NCI-H526 treated with DMSO at 0.1 percent for 48 hours (cell line): ENCODE measurements around the gene DTNB.

Experiments
- DNase-seq: peaks from one replicate; lab custom pipeline; 2025; lab: John Stamatoyannopoulos, UW

Gene DTNB

DNA sequence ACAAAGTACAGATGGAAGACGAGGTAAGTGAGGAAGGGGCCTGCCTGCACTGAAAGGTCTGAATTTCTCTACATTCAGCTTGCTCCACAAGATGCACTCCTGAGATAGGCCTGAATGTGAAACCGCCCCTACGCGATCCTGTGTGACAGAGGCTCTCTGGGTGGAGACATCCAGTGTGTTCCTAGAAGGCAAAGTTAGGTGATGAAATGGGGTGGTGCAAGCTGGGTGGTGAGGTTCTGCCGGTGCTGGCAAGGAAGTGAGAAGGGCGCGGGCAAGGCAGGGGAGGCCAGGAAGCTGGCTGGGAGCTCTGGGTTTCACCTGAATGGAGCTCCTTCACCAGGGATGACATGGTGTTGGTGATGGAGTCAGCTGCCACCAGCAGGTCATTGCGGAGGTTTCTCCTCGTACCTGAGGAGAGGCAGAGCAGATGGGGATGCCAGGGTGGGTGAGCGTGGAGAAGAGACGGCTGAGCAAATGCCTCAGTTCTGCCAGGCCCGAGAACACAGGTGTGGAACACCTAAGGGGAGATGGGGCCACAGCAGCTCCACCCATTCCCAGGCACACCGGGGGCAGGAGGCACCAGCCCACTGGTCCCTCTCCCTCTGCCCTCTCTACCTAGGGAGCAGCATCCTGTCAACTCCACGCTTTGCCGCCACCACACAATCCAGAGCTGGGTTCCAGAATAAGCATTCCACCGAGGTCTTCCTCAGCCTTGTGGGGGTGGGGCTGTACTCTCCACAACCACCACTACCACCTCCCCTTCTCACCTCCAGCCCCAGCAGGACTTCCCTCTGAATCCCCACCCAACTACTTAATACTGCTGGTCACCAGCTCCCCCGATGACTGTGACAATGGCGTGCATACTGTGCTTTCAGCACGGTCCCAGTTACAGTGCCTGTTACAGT, 286.2 kb downstream of the DTNB start:
- no peak for DNase-seq

DNA sequence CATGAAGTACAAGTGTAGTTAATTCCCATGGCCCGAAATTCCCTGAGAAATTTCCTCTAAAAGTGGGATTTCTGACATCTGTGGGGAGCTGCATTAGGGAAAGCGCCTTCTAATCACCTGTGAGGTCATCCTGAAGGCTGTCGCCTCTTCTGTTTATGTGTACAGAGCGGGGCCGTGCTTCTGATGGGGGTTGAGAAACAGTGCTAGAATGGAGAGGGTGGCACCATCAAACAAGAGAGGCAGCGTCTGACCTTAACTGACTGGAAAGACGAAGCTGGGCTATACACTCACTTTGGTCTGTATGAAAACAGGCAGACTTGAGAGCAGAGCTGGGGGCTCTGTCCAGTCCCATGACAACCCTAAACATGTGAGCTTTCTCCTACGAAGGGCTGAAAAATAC, 287.5 kb downstream of the DTNB start:
- DNase-seq = no peak

DNA sequence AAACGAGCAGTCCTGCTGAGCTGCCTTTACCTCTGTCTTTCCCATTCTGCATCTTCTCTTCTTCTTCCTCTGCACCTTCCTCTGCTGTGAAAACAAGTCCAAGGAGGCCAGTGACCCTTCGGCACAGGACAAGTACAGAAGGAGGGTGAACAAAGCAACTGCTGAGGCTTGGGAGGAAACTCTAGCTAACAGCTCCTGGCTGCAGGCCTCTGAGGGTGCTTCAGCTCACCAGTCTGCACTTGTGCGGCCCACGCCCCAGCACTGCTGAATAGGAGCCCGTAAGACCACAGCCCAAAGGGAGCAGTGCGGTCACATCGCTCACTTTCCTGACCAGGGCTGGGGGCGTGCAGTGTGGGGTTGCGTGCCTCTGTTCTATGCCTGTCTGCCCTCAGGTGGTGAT, 289.6 kb downstream of the DTNB start:
- DNase-seq = no peak

DNA sequence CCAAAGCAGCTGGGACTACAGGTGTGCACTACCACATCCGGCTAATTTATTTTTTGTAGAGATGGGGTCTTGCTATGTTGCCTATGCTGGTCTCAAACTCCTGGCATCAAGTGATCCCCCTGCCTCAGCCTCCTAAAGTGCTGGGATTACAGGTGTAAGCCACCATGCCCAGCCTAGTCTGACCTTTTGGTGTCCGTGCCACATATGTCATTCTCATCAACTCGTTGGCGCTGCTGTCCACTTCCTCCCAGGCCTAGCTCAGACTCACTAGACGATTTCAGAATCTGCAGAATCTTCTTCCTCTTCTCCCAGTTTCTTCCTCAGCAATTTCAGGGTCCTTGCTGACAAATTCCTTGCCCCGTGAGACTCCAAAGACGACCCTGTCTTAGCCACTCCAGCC, 291.9 kb downstream of the DTNB start:
- no peak for DNase-seq

DNA sequence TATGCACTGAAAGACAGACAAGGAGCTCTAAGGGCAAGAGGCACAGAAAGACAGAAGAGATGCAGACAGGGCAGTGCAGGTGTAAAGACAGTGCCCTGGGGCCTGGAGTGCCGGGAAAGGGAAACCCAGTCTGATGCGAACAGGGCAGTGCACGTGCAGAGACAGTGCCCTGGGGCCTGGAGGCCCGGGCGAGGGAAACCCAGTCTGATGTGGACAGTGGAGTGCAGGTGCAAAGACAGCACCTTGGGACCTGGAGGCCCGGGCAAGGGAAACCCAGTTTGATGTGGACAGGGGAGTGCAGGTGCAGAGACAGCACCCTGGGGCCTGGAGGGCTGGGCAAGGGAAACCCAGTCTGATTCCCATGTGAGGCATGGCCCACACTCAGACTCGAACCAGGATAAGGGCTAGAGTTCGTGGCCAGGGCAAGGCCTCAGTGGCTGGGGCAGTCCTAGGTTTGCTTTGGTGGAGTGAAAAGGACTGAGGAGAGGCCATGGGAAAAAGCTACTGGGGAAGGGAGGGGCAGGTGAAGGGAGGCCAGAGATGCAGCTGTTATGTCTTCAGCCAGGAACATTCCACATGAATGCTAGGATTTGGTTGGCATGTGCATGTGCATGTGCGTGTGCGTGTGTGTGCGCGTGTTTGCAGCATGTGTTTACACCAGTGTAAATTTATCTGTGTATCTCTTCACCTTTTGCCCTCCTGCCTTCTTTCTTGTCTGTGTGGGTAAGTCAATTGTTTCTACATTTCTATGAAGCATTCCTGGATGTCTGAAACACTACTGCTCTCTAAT, 292.6 kb downstream of the DTNB start:
- DNase-seq = no peak

DNA sequence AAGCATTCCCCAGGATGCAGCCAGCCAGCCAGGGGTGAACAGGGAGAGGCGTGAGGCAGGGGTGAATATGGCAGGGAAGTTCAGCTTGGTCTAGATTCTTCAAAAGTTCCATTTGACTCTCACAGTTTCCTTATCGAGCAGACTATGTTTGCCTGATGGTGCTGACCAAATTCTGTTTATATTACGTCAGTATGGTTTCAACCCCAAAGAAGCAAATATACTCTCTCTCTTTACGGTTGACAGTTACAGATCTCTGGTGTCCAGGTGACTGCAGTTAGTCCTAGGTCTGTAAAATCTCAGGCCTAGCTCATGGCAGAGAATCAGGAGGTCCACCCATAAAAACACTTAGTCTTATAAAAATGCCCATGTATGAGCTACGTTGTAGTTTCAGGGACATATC, 293.4 kb downstream of the DTNB start:
- no peak for DNase-seq

DNA sequence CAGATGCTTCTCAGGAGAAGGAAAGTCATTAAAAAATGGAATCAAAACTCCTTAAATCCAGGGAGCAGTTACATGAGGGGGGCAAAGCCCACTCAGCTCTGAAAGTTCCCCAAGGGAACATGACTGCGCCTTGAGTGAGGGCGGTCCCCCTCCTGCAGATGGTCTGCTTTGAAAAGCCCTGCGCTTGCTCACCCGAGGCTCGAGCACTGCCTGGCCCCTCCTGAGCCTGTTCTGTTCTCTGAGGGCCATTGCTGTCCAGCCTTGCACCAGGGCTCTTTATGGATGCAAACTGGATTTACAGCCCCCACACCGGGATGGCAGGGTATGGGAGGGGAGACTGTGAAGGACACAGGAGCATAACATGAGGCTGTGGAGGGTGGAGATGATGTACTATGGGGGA, 293.8 kb downstream of the DTNB start:
- DNase-seq = no peak

DNA sequence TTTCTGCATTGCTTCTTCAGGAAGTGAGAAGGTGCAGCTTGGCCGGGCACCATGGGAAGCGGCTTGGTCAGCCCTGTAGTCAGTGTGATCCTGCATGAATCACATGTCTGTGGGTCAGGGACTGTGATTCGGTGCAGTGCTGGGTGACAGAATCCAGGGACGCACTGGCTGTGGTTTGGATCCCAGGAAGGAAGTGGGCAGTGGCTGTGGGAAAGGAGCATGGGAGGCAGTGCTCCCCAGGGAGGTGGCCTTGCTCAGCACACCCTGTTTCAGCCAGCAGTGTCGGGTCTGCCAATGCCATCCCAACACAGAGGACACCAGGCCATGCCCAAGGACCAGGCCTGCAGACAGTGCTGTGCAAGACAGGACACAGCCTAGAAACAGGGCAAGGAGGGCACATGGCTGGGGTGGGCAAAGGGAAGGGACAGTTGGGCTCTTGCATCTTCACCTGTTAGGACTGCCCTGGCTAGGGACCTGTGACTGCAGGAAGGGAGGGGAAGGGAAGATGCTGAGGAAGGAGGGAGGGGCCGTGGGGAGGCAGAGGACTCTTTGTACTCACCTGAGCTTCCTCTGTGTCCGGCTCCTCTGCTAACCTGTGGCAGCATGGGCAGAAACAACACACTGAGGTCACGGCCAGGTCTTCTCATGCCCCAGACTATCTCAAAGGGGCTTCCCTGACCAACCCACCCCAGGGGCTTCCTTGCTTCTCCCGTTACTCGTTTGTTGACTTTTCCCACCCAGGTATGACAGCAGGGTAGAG, 294.5 kb downstream of the DTNB start:
- DNase-seq = no peak

DNA sequence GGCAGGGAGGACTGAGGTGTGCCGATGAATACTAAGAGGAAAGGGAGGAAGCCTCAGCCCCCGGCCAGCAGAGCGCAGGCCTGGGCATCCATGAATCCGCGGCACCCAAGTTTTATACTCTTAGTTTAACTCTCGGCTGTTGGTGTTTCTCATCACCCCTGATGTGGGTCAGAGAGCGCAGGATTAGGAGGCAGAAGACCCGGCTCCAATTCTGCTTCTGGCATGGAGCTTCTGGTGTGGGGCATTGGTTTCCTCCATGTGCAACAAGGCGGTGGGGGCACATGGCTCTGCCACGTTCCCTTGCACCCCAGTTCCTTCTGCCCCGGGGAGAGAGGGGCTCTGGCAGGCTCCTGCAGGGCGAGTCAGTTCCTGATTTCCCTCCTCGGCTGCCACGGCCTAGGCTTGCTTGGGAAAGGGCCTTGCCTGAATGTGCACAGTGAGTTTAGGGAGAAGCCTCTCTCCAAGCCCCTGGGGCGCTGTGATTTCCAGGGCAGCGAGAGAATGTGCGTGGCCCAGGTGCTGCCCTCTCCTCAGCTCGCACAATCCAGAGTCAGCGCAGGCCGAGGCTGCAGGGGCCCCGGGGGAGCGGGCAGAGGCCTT, 295.5 kb downstream of the DTNB start:
- DNase-seq = no peak

DNA sequence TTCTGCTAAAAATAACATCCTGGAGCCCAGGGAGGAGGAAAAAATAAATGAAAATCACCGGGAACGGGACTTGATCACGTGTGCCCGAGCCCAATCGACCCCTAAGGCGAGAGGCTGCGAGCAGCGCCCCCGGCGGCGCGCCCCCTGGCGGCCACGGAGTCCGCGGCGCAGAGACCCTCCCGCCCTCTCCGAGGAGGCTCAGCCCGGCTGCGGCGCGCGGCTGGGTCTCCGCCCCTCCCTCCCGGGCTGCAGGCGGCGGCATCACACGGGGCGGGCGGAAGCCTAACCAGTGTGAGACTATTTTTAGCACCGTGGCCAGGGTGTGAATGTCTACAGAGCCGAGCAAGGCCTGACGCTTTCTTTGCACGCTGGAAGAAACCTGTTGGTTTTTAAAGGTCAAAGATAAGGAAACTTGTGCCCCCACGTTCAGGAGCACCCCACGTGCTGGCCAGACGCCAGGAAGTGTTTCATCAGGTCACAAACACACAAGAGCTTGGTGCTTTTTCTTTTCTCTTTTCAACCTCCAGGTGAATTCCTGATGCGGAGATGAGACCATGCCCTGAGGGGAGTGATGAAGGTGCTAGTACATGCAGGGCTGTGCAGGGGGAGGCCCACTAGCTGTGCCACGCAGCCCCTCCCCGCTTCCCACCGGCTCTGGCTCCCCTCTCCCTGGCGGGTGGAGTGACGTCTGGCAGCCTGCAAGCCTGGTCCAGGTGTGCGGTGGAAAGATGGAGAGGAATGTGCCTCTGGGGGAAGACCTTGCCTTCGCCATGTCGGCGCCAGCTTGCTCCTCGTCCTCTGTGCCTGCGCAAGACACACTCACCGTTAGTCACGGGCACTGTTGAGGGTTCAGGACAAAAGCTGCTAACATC, 296.4 kb downstream of the DTNB start:
- DNase-seq = peak; percentile 81

DNA sequence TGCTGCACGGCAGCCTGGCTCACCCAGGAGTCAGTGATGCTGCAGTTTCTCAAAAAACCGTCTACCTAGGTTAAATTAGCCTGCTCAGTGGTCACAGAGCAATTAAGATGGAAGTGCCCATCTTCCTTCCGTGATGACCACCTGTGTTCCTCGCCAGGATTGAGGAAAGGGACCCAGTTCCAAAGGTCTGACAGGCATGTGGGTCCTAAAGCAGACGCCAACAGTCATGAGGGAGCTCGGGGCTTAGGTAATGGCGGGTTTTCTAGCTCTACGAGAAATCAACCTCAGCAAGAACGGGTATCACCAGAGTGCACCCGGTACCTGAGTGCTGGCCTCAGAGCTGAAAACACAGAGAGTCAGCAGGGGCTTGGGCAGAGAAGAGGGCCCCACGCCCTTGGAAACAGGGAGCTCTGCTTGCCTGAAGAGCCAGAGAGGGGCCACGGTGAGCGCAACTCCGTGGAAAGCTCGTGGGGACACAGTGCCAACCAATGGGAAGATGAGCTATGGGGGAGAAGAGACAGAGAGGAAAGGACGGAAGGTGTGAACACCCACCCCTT, 297.3 kb downstream of the DTNB start:
- DNase-seq = no peak

DNA sequence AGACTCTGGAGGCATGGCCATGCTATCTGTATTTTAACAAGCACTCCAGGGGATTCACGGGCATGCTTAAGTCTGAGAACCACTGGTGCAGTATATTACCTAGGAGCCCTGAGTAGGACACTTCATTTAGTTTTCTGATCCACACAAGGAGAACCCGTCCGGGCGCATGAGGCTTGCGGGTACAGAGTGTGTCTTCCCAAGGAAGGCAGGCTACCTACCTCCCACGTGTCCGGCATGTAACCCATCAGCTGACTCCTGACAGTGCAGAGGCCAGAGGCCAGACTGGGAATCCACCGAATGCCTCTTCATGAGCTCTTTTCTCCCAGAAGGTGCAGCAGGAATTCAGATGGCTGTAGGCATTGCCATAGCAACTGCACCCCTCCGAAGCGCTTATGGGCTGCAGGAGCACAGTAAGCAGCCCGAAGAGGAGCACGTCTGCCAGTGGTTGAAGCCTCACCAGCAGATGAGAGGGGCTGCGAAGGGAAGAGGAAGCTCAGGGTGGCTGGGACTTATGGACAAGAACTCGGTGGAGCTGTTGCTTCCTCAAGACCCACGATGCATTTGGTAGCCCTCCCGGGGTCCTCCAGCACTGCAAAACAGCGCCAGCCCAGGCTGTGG, 297.9 kb downstream of the DTNB start:
- DNase-seq = no peak

DNA sequence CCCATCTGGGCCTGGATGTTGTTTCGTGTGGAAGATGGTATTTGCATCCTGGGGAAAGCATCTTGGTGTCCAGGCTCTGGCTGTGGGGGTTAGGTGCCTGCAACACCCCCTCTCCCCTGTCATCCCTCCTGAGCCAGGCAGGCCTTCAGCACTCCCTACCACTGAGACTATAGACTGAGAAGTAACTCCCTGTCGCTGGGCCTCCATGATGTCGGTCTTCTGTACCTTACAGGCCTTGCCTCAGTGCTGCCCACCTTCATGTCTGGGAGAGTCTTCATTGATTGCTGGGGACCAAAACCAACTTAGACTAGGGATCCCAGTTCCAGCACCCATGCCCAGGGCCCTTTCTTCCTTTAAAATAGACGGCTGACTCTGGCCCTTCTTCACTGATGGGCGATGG, 298.6 kb downstream of the DTNB start:
- no peak for DNase-seq

DNA sequence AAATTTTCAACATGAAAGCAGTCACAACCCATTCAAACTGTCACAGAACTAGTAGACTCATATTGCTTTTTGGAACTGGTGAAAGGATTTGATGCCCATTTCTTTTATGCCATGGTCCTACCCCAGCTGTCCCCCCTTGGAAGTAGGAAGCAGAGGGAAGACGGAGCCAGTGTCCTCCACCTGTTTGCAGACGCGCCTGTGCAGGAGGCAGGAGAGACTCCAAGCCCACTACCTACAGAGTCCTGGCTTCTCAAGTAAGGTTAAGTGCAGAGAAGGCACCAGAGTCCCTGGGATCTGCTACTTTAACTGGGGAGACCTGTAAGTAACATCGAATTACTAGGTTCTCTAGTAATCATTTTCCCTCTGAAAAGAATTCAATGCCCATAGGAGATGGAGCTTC, 299.0 kb downstream of the DTNB start:
- DNase-seq = no peak

DNA sequence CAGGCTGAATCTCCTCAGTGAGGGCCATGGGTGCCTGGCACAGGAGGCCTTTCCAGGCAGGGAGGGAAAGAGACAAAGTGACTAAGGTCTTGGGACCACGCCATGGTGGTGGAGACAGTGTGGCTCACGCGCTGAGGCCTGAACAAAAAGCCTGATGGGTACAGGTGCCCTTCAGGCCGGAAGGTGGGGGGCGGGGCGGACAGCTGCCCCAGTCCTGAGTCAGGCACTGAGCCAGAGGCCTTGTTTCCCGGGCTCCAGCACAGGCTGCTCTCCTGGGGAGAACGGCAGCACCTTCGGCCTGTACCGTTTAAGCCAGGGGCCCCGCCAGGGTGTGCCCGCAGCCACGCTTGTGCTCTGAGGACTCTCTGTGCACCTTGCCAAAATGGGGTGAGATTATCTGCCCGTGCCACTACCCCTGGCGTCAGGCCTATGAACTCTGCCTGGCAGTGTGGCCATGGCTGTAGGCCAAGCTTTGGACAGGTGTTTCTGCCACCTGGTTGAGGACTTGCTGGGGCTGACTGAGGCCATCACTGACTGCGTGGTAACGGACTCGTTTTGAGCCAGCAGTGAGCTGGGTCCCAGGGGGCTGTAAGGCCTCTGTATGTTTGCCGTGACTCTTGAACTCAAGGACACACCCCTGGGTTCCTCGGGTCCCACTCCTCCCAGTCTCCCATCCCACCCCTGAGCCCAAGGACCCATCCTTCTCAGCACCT, 300.0 kb downstream of the DTNB start:
- DNase-seq = no peak

DNA sequence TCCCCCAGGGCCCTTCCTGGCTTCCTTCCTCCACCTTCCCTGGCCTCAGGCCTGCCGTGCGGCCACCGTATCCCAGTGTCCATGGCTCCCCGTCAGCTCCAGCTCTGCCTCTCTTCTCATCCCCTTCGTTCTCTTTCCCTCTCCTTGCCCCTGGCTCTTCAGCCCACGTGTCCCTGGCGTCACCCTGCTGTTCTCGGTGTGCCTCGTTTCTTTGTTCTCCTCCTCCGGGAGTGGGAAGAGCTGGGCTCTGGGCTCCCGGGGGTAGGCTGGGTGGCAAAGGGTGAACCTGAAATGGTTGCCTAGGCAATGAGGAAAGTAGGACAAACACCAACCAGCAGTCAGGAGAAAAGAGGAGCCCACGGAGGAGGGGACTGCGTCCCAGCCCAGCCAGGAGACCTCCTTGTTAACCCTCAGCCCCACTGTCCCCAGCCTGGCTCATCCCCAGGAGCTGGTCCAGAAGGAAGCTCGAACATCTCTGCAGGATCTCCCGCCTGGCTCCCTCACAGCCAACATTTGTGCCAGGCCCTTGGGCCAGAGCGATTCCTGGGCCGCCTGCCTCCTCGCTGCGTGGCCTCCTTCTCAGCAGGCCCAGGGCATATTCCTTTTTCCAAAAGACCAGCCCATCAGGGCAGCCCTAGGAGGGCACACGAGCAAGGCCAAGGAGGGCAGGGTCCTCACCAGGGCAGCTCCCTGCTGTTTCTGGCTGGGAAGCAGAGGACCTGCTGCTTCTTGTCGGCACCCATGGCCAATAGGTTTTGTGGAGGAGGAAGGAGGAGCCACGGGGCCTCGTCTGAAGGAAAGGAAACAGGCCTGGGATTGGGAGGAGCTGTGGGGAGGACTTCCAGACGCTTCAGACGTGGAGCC, 300.7 kb downstream of the DTNB start:
- DNase-seq = no peak

DNA sequence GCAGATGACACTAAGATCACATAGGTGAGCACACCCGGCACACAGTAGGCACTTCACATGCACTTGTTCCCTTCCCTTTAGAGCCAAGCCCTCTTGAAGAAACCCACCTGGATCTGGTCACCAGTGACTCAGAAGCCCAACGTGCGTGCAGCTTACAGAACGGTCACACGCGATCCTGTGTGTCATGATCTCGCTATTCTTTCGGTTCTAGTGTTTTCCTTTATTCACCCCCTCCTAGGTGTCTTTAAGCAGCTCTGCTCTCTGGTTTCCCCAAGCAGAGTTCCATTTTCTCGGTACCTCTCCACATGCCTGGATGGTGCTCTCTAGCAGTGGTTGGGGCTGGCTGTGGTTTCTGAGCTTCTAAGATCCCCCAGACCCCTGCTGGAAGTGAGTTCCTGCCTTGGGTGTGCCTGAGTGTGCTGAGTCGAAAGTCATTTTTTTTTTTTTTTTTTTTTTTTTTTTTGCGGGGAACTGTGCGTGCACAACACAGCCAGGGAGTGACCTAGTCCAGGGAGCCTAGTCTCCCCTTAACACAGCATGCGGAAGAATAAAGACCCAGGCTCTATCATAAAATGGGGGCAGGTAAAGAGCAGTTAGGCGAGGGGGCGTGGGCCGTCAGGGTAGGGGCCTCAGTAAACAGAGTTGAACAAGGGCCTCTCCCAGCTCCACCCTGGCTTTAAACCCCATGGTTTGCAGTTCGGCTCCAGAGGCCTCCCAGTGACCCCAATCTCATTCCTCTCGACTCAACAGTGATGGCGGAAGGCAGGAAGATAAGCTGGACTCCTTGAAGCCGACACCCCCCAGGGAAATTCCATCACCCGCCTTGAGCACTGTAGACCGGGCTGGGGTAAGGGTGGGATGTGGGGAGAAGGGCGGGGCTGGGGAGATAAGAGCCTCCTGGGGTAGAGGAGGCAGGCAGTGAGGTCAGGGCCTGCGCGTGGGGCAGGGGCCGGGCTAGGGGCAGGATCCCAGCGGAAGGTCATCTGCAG, 301.8 kb downstream of the DTNB start:
- no peak for DNase-seq

DNA sequence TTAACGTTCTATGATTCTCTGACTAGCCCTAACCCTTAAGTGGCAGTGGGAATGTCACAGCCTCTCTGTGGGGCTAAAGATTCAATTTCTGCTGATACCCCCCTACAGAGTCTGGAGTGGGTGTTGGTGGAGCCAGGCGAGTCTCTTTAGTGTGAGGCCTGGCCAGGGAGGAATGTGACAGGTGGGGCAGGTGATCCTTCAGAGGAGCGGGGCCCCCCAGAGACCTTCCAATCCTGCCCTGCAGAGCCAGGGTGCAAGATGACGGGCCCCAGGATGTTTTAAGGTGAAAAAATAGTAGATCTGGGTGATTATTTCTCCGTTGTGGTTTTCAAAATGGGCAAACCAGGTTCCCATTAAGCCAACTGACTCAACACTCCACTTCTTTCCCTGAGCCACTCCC, 303.5 kb downstream of the DTNB start:
- DNase-seq = no peak
